HFF-Myc (cell line): ENCODE data around the gene POGK.
A peak's percentile ranks its signal among the peaks of the same experiment; 100 is the strongest.

ENCODE experiments used
- DNase-seq: peaks from one replicate; pipeline ENCODE4 v3.0.0-alpha.2; 2011; ENCODE audit warnings: low read depth; ENCODE audit errors: extremely low read depth
- H3K4me3 ChIP-seq: replicated peaks from 2 replicates; pipeline ENCODE4 v1.5.1; 2011; ENCODE audit warnings: low read depth, mild to moderate bottlenecking, control low read depth, low read length
- CTCF ChIP-seq: IDR thresholded peaks from 2 replicates; pipeline ENCODE4 v1.5.1; 2012; ENCODE audit warnings: mild to moderate bottlenecking, low read depth, low read length, control low read depth; ENCODE audit errors: missing control alignments

The POGK gene

GRCh38 chr1:166899769-166900168, 60.5 kb downstream of the POGK start:
- no peak overlapping the region for H3K4me3 ChIP-seq
- no peak for TF ChIP-seq CTCF
- no peak for DNase-seq

GRCh38 chr1:166900987-166901386, 61.7 kb downstream of the POGK start:
- no peak for TF ChIP-seq CTCF
- H3K4me3 ChIP-seq = no peak overlapping the region
- no peak for DNase-seq

GRCh38 chr1:166902279-166902678, 63.0 kb downstream of the POGK start:
- H3K4me3 ChIP-seq = no peak overlapping the region
- no peak for TF ChIP-seq CTCF
- DNase-seq = peak; percentile 37

GRCh38 chr1:166903232-166903631, 64.0 kb downstream of the POGK start:
- DNase-seq = no peak
- no peak for TF ChIP-seq CTCF
- no peak overlapping the region for H3K4me3 ChIP-seq

- H3K4me3 ChIP-seq = no peak overlapping the region
- TF ChIP-seq CTCF = no peak
- DNase-seq = no peak
Observed at GRCh38 chr1:166905136-166905535, 65.9 kb downstream of the POGK start.

- no peak for TF ChIP-seq CTCF
Observed at GRCh38 chr1:166905900-166906299, 66.6 kb downstream of the POGK start.

More at GRCh38 chr1:166905900-166906299, 66.6 kb downstream of the POGK start:
- no peak overlapping the region for H3K4me3 ChIP-seq
- DNase-seq = no peak
